Skeletal muscle satellite cell (primary cell): ENCODE results near the gene MKX.
"Not testable (repeated sequence)": the region's sequence is repeated elsewhere in the genome, so short reads cannot be mapped to it uniquely, and the experiment has no call there.

Experiments used
- H3K27me3 ChIP-seq: 2 replicates; pipeline ENCODE4 v1.7.0; 2013; ENCODE audit warnings: low read length; ENCODE audit not compliant: control insufficient read depth, insufficient read depth
- H3K36me3 ChIP-seq: 2 replicates; pipeline ENCODE4 v1.7.0; 2013; ENCODE audit warnings: mild to moderate bottlenecking, control low read depth, low read length; ENCODE audit not compliant: insufficient read depth
- H3K4me1 ChIP-seq: 2 replicates; pipeline ENCODE4 v1.7.0; 2013; ENCODE audit warnings: low read length; ENCODE audit not compliant: control insufficient read depth, insufficient read depth
- H3K4me2 ChIP-seq: 2 replicates; pipeline ENCODE4 v1.7.0; 2013; ENCODE audit warnings: mild to moderate bottlenecking, low read length
- H3K4me3 ChIP-seq: 2 replicates; pipeline ENCODE4 v1.7.0; 2013; ENCODE audit warnings: low read length
- H3K9ac ChIP-seq: 2 replicates; pipeline ENCODE4 v1.7.0; 2013; ENCODE audit warnings: mild to moderate bottlenecking, low read depth, low read length, moderate library complexity
- H3K9me3 ChIP-seq: replicated peaks from 2 replicates; pipeline ENCODE4 v1.7.0; 2013; ENCODE audit warnings: mild to moderate bottlenecking, control low read depth, low read length

The MKX gene

GRCh38 chr10:27687743-27688142, 57.9 kb downstream of the MKX start:
- no peak overlapping the region for H3K9ac ChIP-seq
- H3K36me3 ChIP-seq = no peaks in the 10 kb centered on the region
- no peaks in the 10 kb centered on the region for H3K27me3 ChIP-seq
- no peak overlapping the region for H3K4me3 ChIP-seq
- H3K4me2 ChIP-seq = no peak overlapping the region
- no peaks in the 10 kb centered on the region for H3K4me1 ChIP-seq
- H3K9me3 ChIP-seq = no peaks in the 10 kb centered on the region

GRCh38 chr10:27687326-27687725, 58.3 kb downstream of the MKX start:
- Histone ChIP-seq H3K9ac (no peak overlapping the region), H3K4me2 (no peak overlapping the region), H3K9me3 (no peaks in the 10 kb centered on the region), H3K27me3 (no peaks in the 10 kb centered on the region), H3K4me1 (no peaks in the 10 kb centered on the region), H3K36me3 (no peaks in the 10 kb centered on the region), H3K4me3 (no peak overlapping the region)

GRCh38 chr10:27685681-27686080, 59.9 kb downstream of the MKX start:
- Histone ChIP-seq H3K27me3 (no peaks in the 10 kb centered on the region), H3K9me3 (no peaks in the 10 kb centered on the region), H3K36me3 (no peaks in the 10 kb centered on the region), H3K4me2 (no peak overlapping the region), H3K4me1 (no peaks in the 10 kb centered on the region), H3K4me3 (no peak overlapping the region), H3K9ac (no peak overlapping the region)

GRCh38 chr10:27683226-27683625, 62.4 kb downstream of the MKX start:
- Histone ChIP-seq H3K36me3 (no peaks in the 10 kb centered on the region), H3K9ac (no peak overlapping the region), H3K27me3 (no peaks in the 10 kb centered on the region), H3K4me2 (no peak overlapping the region), H3K4me1 (no peaks in the 10 kb centered on the region), H3K9me3 (no peaks in the 10 kb centered on the region), H3K4me3 (no peak overlapping the region)

GRCh38 chr10:27681795-27682194, 63.8 kb downstream of the MKX start:
- H3K4me2 ChIP-seq, H3K4me3 ChIP-seq, H3K9me3 ChIP-seq, H3K9ac ChIP-seq, H3K36me3 ChIP-seq, H3K27me3 ChIP-seq, H3K4me1 ChIP-seq: not testable (repeated sequence)

GRCh38 chr10:27680691-27681605, 64.7 kb downstream of the MKX start:
- H3K4me3 ChIP-seq = no peak overlapping the region

GRCh38 chr10:27680006-27680557, 65.5 kb downstream of the MKX start:
- no peaks in the 10 kb centered on the region for H3K27me3 ChIP-seq
- no peak overlapping the region for H3K9ac ChIP-seq
- H3K4me2 ChIP-seq = no peak overlapping the region
- no peak overlapping the region for H3K4me3 ChIP-seq
- H3K9me3 ChIP-seq = no peaks in the 10 kb centered on the region
- no peaks in the 10 kb centered on the region for H3K36me3 ChIP-seq
- H3K4me1 ChIP-seq = no peaks in the 10 kb centered on the region

More at GRCh38 chr10:27680691-27681605, 64.7 kb downstream of the MKX start:
- Histone ChIP-seq H3K4me1 (no peaks in the 10 kb centered on the region), H3K9me3 (no peaks in the 10 kb centered on the region), H3K36me3 (no peaks in the 10 kb centered on the region), H3K9ac (no peak overlapping the region), H3K4me2 (no peak overlapping the region), H3K27me3 (no peaks in the 10 kb centered on the region)

GRCh38 chr10:27679369-27679912, 66.2 kb downstream of the MKX start:
- Histone ChIP-seq H3K4me3 (no peak overlapping the region), H3K9me3 (no peaks in the 10 kb centered on the region), H3K9ac (no peak overlapping the region), H3K4me2 (no peak overlapping the region), H3K4me1 (no peaks in the 10 kb centered on the region), H3K36me3 (no peaks in the 10 kb centered on the region), H3K27me3 (no peaks in the 10 kb centered on the region)

GRCh38 chr10:27678166-27678565, 67.5 kb downstream of the MKX start:
- Histone ChIP-seq H3K4me3 (no peak overlapping the region), H3K27me3 (no peaks in the 10 kb centered on the region), H3K9me3 (no peaks in the 10 kb centered on the region), H3K4me2 (no peak overlapping the region), H3K4me1 (no peaks in the 10 kb centered on the region), H3K36me3 (no peaks in the 10 kb centered on the region), H3K9ac (no peak overlapping the region)

GRCh38 chr10:27673065-27673464, 72.6 kb downstream of the MKX start:
- Histone ChIP-seq H3K4me2 (no peak overlapping the region), H3K9ac (no peak overlapping the region), H3K4me1 (no peaks in the 10 kb centered on the region), H3K36me3 (no peaks in the 10 kb centered on the region), H3K4me3 (no peak overlapping the region), H3K9me3 (no peaks in the 10 kb centered on the region), H3K27me3 (no peaks in the 10 kb centered on the region)

GRCh38 chr10:27671821-27672220, 73.8 kb downstream of the MKX start:
- H3K4me3 ChIP-seq = no peak overlapping the region
- H3K9ac ChIP-seq = no peak overlapping the region
- H3K9me3 ChIP-seq = no peaks in the 10 kb centered on the region
- no peaks in the 10 kb centered on the region for H3K36me3 ChIP-seq
- no peak overlapping the region for H3K4me2 ChIP-seq
- H3K27me3 ChIP-seq = no peaks in the 10 kb centered on the region
- no peaks in the 10 kb centered on the region for H3K4me1 ChIP-seq
